K562 (cell line): Measurements from ENCODE around the gene NXPH4. TPM values are rescaled to one million over a fixed set of nuclear protein-coding genes. Genes with fewer than 3 reads are reported as not detected.
A peak's percentile ranks its signal among the peaks of the same experiment; 100 is the strongest.

Experiments
- CHD7 ChIP-seq: fragments of 200-600 bp; sonication (generic); IDR thresholded peaks from one replicate; pipeline ENCODE4 v1.6.1; 2012; ENCODE audit warnings: mild to moderate bottlenecking, low read depth, low read length, inconsistent platforms
- FIP1L1 ChIP-seq: fragments of 200-400 bp; formaldehyde crosslinking; IDR thresholded peaks from 2 replicates; pipeline ENCODE4 v1.6.1; 2018; ENCODE audit warnings: mild to moderate bottlenecking, low read depth, low read length; ENCODE audit not compliant: poor library complexity, severe bottlenecking
- MAZ ChIP-seq, 2 experiments: fragments of 450-650 bp in 1 of 2; sonication (generic) in 1 of 2; formaldehyde crosslinking; IDR thresholded peaks in 1 of 2; conservative IDR thresholded peaks in 1 of 2; 2 replicates each; pipeline versions ENCODE4 v1.4.0 to v1.5.0; 2020; ENCODE audit warnings: mild to moderate bottlenecking in 1 of 2, missing genetic modification reagents in 1 of 2
- NCOR1 ChIP-seq: fragments of 450-650 bp; IDR thresholded peaks from 2 replicates; pipeline ENCODE4 v1.6.1; 2016; ENCODE audit warnings: mild to moderate bottlenecking, moderate library complexity
- POU5F1 ChIP-seq: fragments of 150-350 bp; IDR thresholded peaks from 2 replicates; pipeline ENCODE4 v1.6.1; 2014; ENCODE audit warnings: borderline replicate concordance, low read length, low read depth, mild to moderate bottlenecking; ENCODE audit not compliant: partially characterized antibody
- STAT6 ChIP-seq: sonication (generic); formaldehyde crosslinking; IDR thresholded peaks from 2 replicates; pipeline ENCODE4 v1.8.1; 2023; ENCODE audit warnings: mild to moderate bottlenecking, missing genetic modification reagents
- TGIF2 ChIP-seq: sonication (generic); formaldehyde crosslinking; IDR thresholded peaks from 2 replicates; pipeline ENCODE4 v1.8.1; 2022; ENCODE audit warnings: mild to moderate bottlenecking, missing genetic modification reagents, moderate library complexity
- polyA plus RNA-seq, 8 experiments: library from polyadenylated mRNA; depleted of rRNA in 4 of 8; stranded (reverse) in 5 of 8; unstranded in 3 of 8; fragments of >200 nt; fragmentation: Nextera tagmentation in 2 of 8; fragmentation: Illumina TruSeq in 1 of 8; extraction: Ambion mirVana in 2 of 8; extraction: Trizol in 1 of 8; gene quantifications; 2 replicates each; pipeline versions ENCODE4 v1.2.1 to v1.2.3, GENCODE V29; 2011 to 2014; ENCODE audit warnings: inconsistent platforms in 1 of 8, missing spikeins in 1 of 8
- total RNA-seq, 7 experiments: library from RNA; depleted of rRNA in 6 of 7; stranded (reverse); fragments of >200 nt in 6 of 7; fragmentation: Illumina TruSeq in 2 of 7; extraction: Trizol in 2 of 7; gene quantifications; 2 replicates each; pipeline versions ENCODE4 v1.2.1 to v1.2.3, GENCODE V29; 2011 to 2021; ENCODE audit warnings: low replicate concordance in 1 of 7
- TF ChIP-seq, protein P1 (sequence below): fragments of 450-650 bp; IDR thresholded peaks from 2 replicates; pipeline ENCODE4 v1.6.1; 2016

Gene NXPH4
- total and polyA plus RNA-seq, 9 of the 15 experiments (the other 6 are each of a cell fraction or from before 2014, with no cell fraction given): 0.49 to 2.7 (median 1.1) TPM; not detected in 4

GRCh38 chr12:57216014-57216911 is at the start of gene NXPH4 (continued):
- TF ChIP-seq CHD7 (no peak), MAZ (CRISPR knock-in tag; conservative IDR thresholded peaks at IDR 0.05 in 1 of 2, IDR thresholded peaks at IDR 0.05 in 1 of 2) (peak in 1 of 2 experiments; percentile 43; a peak in 2 of 4 replicates), TGIF2 (CRISPR knock-in tag) (no peak), STAT6 (CRISPR knock-in tag) (no peak), NCOR1 (no peak), FIP1L1 (no peak), POU5F1 (no peak)
- TF ChIP-seq, protein P1, sequence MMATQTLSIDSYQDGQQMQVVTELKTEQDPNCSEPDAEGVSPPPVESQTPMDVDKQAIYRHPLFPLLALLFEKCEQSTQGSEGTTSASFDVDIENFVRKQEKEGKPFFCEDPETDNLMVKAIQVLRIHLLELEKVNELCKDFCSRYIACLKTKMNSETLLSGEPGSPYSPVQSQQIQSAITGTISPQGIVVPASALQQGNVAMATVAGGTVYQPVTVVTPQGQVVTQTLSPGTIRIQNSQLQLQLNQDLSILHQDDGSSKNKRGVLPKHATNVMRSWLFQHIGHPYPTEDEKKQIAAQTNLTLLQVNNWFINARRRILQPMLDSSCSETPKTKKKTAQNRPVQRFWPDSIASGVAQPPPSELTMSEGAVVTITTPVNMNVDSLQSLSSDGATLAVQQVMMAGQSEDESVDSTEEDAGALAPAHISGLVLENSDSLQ: 0 out of 2 replicates have a peak, but pooled peaks have one; percentile 7
